Calu3 (cell line): ENCODE data around the gene TCHH. TPM values are rescaled to one million over a fixed set of nuclear protein-coding genes. Genes with fewer than 3 reads are reported as not detected.

Experiments
- BruUV-seq: library from RNA; stranded (reverse); fragments of 400-500 nt; replicated peaks from 2 replicates; lab custom pipeline; 2021; lab: Mats Ljungman, UMichigan
- CTCF ChIA-PET: fragments of 300-600 bp; sonication (Branson Sonifier 250); formaldehyde crosslinking; loops from one replicate; lab custom pipeline; 2022; ENCODE audit warnings: antibody characterized with exemption; lab: Charles Lee
- DNase-seq: peaks from one replicate; pipeline ENCODE4 v3.0.0; 2022
- H3K27ac Mint-ChIP-seq: one replicate; pipeline ENCODE4 v1.8.0; 2022; ENCODE audit warnings: mixed read lengths; ENCODE audit not compliant: unreplicated experiment
- H3K27me3 Mint-ChIP-seq: one replicate; pipeline ENCODE4 v1.8.0; 2022; ENCODE audit warnings: mixed read lengths; ENCODE audit not compliant: unreplicated experiment
- H3K36me3 Mint-ChIP-seq: one replicate; pipeline ENCODE4 v1.8.0; 2022; ENCODE audit warnings: mild to moderate bottlenecking, moderate library complexity, mixed read lengths; ENCODE audit not compliant: insufficient read depth, unreplicated experiment
- H3K4me1 Mint-ChIP-seq: one replicate; pipeline ENCODE4 v1.8.0; 2022; ENCODE audit warnings: mild to moderate bottlenecking, low read depth, mixed read lengths; ENCODE audit not compliant: unreplicated experiment
- H3K4me3 Mint-ChIP-seq: one replicate; pipeline ENCODE4 v1.8.0; 2022; ENCODE audit warnings: mild to moderate bottlenecking, low read depth, moderate library complexity, mixed read lengths; ENCODE audit not compliant: unreplicated experiment
- H3K9me3 Mint-ChIP-seq: one replicate; pipeline ENCODE4 v1.8.0; 2022; ENCODE audit warnings: low read depth, mixed read lengths; ENCODE audit not compliant: unreplicated experiment
- CTCF ChIP-seq: fragments of 200-600 bp; IDR thresholded peaks from one replicate; pipeline ENCODE4 v1.8.0; 2022; ENCODE audit warnings: antibody characterized with exemption; ENCODE audit not compliant: unreplicated experiment
- intact Hi-C: fragments of 100-400 bp; cut with micrococcal nuclease; formaldehyde crosslinking; loops from one replicate; pipeline ENCODE4 v1.10.0; 2022; ENCODE audit not compliant: unreplicated experiment
- total RNA-seq: library from RNA; stranded (reverse); gene quantifications from 2 replicates; pipeline ENCODE4 v1.2.3, GENCODE V29; 2022

TCHH gene
- total RNA-seq, 1 experiment from 2014 or later: 0.07 TPM

GRCh38 chr1:152125834-152126443 lies 10.7 kb upstream of the TCHH start:
- H3K36me3 Mint-ChIP-seq: no peaks in the 10 kb centered on the region
- H3K4me3 Mint-ChIP-seq: no peak overlapping the region
- DNase-seq: no peak
- no peak overlapping the region for H3K27ac Mint-ChIP-seq
- no peak for TF ChIP-seq CTCF
- CTCF ChIA-PET: no interaction called here
- intact Hi-C loops: no loop called here
- no peaks in the 10 kb centered on the region for H3K4me1 Mint-ChIP-seq
- peaks cover 93% of the 10 kb centered on the region for H3K27me3 Mint-ChIP-seq
- BruUV-seq: no TSS peak
- H3K9me3 Mint-ChIP-seq: no peaks in the 10 kb centered on the region

- H3K27me3 Mint-ChIP-seq: peaks cover 87% of the 10 kb centered on the region
- CTCF ChIA-PET: no interaction called here
- BruUV-seq: no TSS peak
- H3K27ac Mint-ChIP-seq: no peak overlapping the region
- TF ChIP-seq CTCF: no peak
- no peak for DNase-seq
- H3K36me3 Mint-ChIP-seq: no peaks in the 10 kb centered on the region
- H3K9me3 Mint-ChIP-seq: no peaks in the 10 kb centered on the region
- H3K4me1 Mint-ChIP-seq: no peaks in the 10 kb centered on the region
- H3K4me3 Mint-ChIP-seq: no peak overlapping the region
- intact Hi-C loops: no loop called here
Observed at GRCh38 chr1:152118915-152119314, 3.7 kb upstream of the TCHH start.

DNA sequence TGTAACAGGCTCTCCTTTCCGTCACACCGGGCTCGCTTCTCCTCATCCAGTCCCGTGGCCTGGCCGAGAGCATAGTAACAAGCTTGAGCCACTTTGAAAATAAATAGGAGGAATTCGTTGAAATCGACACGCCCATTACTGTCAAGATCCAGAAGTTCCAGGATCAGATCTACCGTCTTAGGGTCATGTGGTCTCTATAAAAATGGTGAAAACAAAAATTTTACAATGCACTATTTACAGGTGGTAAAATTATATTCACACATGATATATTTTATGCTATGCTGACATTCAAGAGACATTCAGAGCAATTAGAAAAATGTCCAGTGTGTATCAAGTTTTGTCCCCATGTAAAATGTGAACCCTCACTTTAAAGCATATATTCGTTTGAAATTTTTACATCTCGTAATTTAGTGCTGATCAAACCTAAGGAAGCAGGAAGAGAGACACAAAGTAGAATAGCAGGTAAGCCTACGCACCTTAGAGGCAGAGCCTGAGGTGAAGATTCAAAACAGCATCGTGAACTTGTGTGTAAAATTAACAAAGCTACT lies 2.3 kb downstream of the TCHH start:
- TF ChIP-seq CTCF: no peak
- H3K27me3 Mint-ChIP-seq: peaks cover 33% of the 10 kb centered on the region
- no peak for DNase-seq
- H3K4me1 Mint-ChIP-seq: peaks cover 5% of the 10 kb centered on the region
- H3K4me3 Mint-ChIP-seq: no peak overlapping the region
- no peak overlapping the region for H3K27ac Mint-ChIP-seq
- no peaks in the 10 kb centered on the region for H3K36me3 Mint-ChIP-seq
- CTCF ChIA-PET: no interaction called here
- intact Hi-C loops: loop anchor here (2.0 kb wide), 1 partner anchor 60 kb away; no protein-coding TSS in a partner anchor
- BruUV-seq: no TSS peak
- no peaks in the 10 kb centered on the region for H3K9me3 Mint-ChIP-seq

DNA sequence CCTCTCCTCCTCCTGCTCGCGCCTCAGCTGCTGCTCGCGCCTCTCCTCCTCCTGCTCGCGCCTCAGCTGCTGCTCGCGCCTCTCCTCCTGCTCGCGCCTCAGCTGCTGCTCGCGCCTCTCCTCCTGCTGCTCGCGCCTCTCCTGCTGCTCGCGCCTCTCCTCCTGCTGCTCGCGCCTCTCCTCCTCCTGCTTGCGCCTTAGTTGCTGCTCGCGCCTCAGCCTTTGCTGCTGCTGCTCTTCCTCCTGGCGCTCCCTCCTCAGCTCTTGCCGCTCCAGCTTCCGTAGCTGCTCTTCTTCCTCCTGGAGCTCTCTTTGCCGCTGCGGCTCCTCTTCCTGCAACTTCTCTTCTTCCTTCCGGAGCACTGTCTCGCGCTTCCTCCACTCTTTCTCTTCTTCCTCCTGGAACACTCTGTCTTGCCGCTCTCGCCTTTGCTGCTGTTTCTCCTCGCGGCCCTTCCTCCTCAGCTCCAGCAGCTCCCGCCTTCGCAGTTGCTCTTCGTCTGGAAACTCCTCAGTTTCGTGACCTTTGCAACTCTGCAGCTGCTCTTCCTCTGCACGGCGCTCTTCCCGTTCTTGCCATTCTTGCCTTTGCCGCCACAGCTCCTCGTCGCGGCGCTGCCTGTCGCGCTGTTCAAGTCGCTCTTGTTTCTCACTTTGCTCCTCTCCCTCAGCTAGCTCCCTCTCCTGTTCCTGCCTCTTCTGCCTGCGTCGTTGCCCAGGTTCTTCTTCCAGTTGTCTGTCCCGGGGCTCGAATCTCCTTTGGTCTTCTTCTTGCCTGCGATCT lies 3.0 kb downstream of the TCHH start:
- CTCF ChIA-PET: interaction anchor here (0.9 to 1.3 kb wide), 2 partner anchors 54 to 59 kb away, joined by 3 to 5 read pairs; no protein-coding TSS in a partner anchor
- intact Hi-C loops: loop anchor here (2.0 kb wide), 1 partner anchor 59 kb away; no protein-coding TSS in a partner anchor
- TF ChIP-seq CTCF: no peak
- Mint-ChIP-seq H3K9me3 (no peaks in the 10 kb centered on the region), H3K4me3 (no peak overlapping the region), H3K27ac (no peak overlapping the region), H3K36me3 (no peaks in the 10 kb centered on the region), H3K4me1 (peaks cover 12% of the 10 kb centered on the region), H3K27me3 (peaks cover 31% of the 10 kb centered on the region)
- no peak for DNase-seq
- no TSS peak for BruUV-seq
